Ishikawa (cell line): Measurements from ENCODE around the gene PPM1K.

Experiments used
- CEBPB ChIP-seq: IDR thresholded peaks from 2 replicates; pipeline ENCODE4 v1.6.1; 2012
- CREB1 ChIP-seq: IDR thresholded peaks from 2 replicates; pipeline ENCODE4 v1.6.1; 2012; ENCODE audit warnings: low read depth
- EGR1 ChIP-seq: IDR thresholded peaks from 2 replicates; pipeline ENCODE4 v1.6.1; 2012
- EP300 ChIP-seq: IDR thresholded peaks from 2 replicates; pipeline ENCODE4 v1.6.1; 2012; ENCODE audit warnings: borderline replicate concordance
- FOXM1 ChIP-seq: IDR thresholded peaks from 2 replicates; pipeline ENCODE4 v1.6.1; 2012; ENCODE audit warnings: low read depth, borderline replicate concordance
- NFIC ChIP-seq: IDR thresholded peaks from 2 replicates; pipeline ENCODE4 v1.6.1; 2012
- RAD21 ChIP-seq: IDR thresholded peaks from 2 replicates; pipeline ENCODE4 v1.6.1; 2012; ENCODE audit warnings: low read depth
- REST ChIP-seq: IDR thresholded peaks from 2 replicates; pipeline ENCODE4 v1.6.1; 2012; ENCODE audit warnings: low read depth, mild to moderate bottlenecking
- TAF1 ChIP-seq: IDR thresholded peaks from 2 replicates; pipeline ENCODE4 v1.6.1; 2012; ENCODE audit warnings: low read depth, mild to moderate bottlenecking
- TCF12 ChIP-seq: IDR thresholded peaks from 2 replicates; pipeline ENCODE4 v1.6.1; 2012; ENCODE audit warnings: low read depth
- TEAD4 ChIP-seq: IDR thresholded peaks from 2 replicates; pipeline ENCODE4 v1.6.1; 2012
- YY1 ChIP-seq: IDR thresholded peaks from 2 replicates; pipeline ENCODE4 v1.6.1; 2012; ENCODE audit warnings: low read depth
- ZBTB7A ChIP-seq: IDR thresholded peaks from 2 replicates; pipeline ENCODE4 v1.6.1; 2012; ENCODE audit warnings: low read depth
- TF ChIP-seq, protein P1 (sequence below): IDR thresholded peaks from 2 replicates; pipeline ENCODE4 v1.6.1; 2012
- TF ChIP-seq, protein P2 (sequence below): IDR thresholded peaks from 2 replicates; pipeline ENCODE4 v1.6.1; 2012

Gene PPM1K

GRCh38 chr4:88276952-88277710 lies 7.2 kb downstream of the PPM1K start:
- TF ChIP-seq CEBPB: no peak
- no peak for TF ChIP-seq TEAD4
- TF ChIP-seq YY1: no peak
- TF ChIP-seq RAD21: no peak
- TF ChIP-seq EGR1: no peak
- TF ChIP-seq NFIC: no peak
- no peak for TF ChIP-seq ZBTB7A
- TF ChIP-seq TCF12: no peak
- TF ChIP-seq, protein P1, sequence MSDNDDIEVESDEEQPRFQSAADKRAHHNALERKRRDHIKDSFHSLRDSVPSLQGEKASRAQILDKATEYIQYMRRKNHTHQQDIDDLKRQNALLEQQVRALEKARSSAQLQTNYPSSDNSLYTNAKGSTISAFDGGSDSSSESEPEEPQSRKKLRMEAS: no peak
- TF ChIP-seq REST: no peak
- no peak for TF ChIP-seq FOXM1
- TF ChIP-seq TAF1: no peak
- TF ChIP-seq EP300: no peak
- TF ChIP-seq, protein P2, sequence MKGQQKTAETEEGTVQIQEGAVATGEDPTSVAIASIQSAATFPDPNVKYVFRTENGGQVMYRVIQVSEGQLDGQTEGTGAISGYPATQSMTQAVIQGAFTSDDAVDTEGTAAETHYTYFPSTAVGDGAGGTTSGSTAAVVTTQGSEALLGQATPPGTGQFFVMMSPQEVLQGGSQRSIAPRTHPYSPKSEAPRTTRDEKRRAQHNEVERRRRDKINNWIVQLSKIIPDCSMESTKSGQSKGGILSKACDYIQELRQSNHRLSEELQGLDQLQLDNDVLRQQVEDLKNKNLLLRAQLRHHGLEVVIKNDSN: no peak
- TF ChIP-seq CREB1: no peak

DNA sequence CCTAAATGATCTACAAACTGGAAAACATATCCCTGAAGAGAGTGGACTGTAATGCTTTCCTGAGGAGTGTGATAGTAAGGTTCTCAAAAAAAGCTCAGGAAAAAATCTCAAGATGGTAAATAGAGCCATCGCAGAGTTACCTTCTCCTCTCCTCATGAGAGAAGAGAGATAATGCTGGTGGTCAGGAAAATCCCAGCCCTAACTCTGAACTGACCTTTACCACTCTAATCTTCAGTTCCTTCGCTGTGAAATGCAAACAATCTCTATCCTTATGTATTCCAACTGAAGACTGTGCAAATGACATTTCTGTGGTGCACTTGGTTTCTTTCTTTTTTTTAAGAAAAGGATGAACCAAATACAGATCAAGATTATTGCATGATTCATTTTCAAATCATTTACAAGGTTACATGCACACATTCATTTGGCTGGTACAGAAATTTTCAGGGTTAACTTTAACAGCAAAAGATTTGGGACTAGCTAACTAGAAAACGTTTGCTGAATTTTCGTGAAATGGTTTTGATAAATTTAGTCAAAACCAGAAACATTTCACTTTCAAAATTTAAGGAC lies 8.3 kb downstream of the PPM1K start:
- TF ChIP-seq CEBPB (no peak), NFIC (no peak), ZBTB7A (no peak), YY1 (no peak), TAF1 (no peak)
- TF ChIP-seq, protein P1: no peak
- TF ChIP-seq, protein P2: no peak

- TF ChIP-seq ZBTB7A (no peak), NFIC (no peak)
Observed at GRCh38 chr4:88275516-88275915, 8.8 kb downstream of the PPM1K start.

DNA sequence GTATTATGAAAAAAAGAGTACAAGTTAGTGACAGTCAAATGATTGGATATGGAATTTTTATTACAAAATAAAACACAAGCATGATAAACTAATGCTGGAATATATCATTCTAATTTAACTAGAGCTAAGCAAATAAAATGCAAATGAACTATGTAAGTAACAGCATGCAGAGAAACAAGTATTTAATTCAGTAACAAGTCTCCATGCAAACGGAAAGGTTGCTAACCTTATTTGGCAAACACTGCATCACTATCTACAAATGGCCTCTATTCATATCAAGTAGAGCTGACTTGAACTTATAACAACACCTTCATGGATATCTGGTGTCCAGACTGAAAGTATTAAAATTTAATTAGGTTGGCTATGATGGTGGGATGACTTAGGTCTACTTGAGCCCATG lies 15.4 kb downstream of the PPM1K start:
- TF ChIP-seq, protein P2: no peak
- TF ChIP-seq CREB1 (no peak), RAD21 (no peak), FOXM1 (no peak), EGR1 (no peak), EP300 (no peak), YY1 (no peak)

- TF ChIP-seq NFIC (no peak), CREB1 (no peak), TAF1 (no peak), ZBTB7A (no peak), EGR1 (no peak), FOXM1 (no peak), RAD21 (no peak), TEAD4 (no peak), CEBPB (no peak), EP300 (no peak), YY1 (no peak)
- TF ChIP-seq, protein P2: no peak
- TF ChIP-seq, protein P1: no peak
Observed at GRCh38 chr4:88264336-88264735, 20.0 kb downstream of the PPM1K start.

DNA sequence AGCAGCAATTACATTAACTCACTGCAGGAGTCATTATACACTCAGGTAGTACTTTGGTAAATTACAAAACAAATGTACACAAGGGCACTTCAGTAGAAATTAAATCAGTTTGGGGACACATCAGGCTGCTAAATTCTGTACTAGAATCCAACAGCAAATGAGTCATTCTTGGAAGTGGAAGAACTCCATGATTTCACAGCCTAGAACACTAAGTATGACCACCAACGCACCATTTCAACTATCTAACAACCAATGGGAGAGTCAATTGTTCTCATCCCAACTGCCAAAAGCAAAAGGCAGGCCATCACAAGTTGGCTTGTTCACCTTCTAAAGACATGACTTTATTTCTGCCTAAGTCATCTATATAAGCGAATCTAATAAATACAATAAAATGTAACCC lies 26.6 kb downstream of the PPM1K start:
- TF ChIP-seq TCF12 (no peak), EP300 (no peak), NFIC (no peak), CEBPB (no peak), YY1 (no peak), TEAD4 (no peak), ZBTB7A (no peak), FOXM1 (no peak), EGR1 (no peak), RAD21 (no peak), CREB1 (no peak), TAF1 (no peak), REST (no peak)
- TF ChIP-seq, protein P1: no peak
- TF ChIP-seq, protein P2: no peak
